SH-SY5Y (cell line): Measurements from ENCODE around the gene WFDC5.

Source experiments
- GATA2 ChIP-seq: IDR thresholded peaks from 2 replicates; pipeline ENCODE4 v1.6.1; 2011; ENCODE audit warnings: mild to moderate bottlenecking, low read depth, low read length
- GATA3 ChIP-seq: IDR thresholded peaks from 2 replicates; pipeline ENCODE4 v1.6.1; 2011; ENCODE audit warnings: low read depth, mild to moderate bottlenecking, low read length, moderate library complexity

GRCh38 chr20:45096781-45097180 is 18.2 kb downstream of the WFDC5 start:
- TF ChIP-seq GATA3 (no peak), GATA2 (no peak)
